Liver (tissue), 2 donors: Measurements from ENCODE around the gene KCNK2.

ENCODE experiments used
- FOXA1 ChIP-seq: IDR thresholded peaks from 2 replicates; pipeline ENCODE4 v1.6.1; 2016; ENCODE audit warnings: antibody characterized with exemption
- TF ChIP-seq, protein P1 (sequence below): fragments of 150-350 bp; IDR thresholded peaks from 2 replicates; pipeline ENCODE4 v1.5.1; 2017; ENCODE audit warnings: improper control_type of control experiment, low read depth, low read length; ENCODE audit not compliant: missing input control
- TF ChIP-seq, protein P2 (sequence below): IDR thresholded peaks from 2 replicates; pipeline ENCODE4 v1.6.1; 2016; ENCODE audit warnings: antibody characterized with exemption, mild to moderate bottlenecking
- donor health status: healthy.

DNA sequence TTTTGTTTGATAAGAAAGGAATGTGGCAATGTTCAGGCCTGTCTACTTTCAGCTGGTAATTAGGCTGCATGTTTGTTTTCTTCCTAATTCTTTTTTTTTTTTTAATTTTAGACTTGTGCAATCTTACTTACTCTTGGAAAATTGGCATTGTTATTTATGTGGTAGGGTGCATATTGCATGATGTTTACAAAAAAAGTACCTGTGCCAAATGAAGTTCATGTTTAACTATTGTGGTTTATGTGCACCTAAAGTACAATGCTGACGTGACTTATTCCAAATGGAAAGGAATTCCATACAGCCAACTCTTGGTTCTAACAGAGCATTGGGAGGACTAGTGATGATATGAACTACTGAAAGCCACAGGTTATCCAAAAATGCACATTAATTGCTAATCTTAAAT lies 51.0 kb downstream of the KCNK2 start:
- TF ChIP-seq, protein P1, sequence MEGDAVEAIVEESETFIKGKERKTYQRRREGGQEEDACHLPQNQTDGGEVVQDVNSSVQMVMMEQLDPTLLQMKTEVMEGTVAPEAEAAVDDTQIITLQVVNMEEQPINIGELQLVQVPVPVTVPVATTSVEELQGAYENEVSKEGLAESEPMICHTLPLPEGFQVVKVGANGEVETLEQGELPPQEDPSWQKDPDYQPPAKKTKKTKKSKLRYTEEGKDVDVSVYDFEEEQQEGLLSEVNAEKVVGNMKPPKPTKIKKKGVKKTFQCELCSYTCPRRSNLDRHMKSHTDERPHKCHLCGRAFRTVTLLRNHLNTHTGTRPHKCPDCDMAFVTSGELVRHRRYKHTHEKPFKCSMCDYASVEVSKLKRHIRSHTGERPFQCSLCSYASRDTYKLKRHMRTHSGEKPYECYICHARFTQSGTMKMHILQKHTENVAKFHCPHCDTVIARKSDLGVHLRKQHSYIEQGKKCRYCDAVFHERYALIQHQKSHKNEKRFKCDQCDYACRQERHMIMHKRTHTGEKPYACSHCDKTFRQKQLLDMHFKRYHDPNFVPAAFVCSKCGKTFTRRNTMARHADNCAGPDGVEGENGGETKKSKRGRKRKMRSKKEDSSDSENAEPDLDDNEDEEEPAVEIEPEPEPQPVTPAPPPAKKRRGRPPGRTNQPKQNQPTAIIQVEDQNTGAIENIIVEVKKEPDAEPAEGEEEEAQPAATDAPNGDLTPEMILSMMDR: no peak
- TF ChIP-seq, protein P2, sequence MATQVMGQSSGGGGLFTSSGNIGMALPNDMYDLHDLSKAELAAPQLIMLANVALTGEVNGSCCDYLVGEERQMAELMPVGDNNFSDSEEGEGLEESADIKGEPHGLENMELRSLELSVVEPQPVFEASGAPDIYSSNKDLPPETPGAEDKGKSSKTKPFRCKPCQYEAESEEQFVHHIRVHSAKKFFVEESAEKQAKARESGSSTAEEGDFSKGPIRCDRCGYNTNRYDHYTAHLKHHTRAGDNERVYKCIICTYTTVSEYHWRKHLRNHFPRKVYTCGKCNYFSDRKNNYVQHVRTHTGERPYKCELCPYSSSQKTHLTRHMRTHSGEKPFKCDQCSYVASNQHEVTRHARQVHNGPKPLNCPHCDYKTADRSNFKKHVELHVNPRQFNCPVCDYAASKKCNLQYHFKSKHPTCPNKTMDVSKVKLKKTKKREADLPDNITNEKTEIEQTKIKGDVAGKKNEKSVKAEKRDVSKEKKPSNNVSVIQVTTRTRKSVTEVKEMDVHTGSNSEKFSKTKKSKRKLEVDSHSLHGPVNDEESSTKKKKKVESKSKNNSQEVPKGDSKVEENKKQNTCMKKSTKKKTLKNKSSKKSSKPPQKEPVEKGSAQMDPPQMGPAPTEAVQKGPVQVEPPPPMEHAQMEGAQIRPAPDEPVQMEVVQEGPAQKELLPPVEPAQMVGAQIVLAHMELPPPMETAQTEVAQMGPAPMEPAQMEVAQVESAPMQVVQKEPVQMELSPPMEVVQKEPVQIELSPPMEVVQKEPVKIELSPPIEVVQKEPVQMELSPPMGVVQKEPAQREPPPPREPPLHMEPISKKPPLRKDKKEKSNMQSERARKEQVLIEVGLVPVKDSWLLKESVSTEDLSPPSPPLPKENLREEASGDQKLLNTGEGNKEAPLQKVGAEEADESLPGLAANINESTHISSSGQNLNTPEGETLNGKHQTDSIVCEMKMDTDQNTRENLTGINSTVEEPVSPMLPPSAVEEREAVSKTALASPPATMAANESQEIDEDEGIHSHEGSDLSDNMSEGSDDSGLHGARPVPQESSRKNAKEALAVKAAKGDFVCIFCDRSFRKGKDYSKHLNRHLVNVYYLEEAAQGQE: no peak
- TF ChIP-seq FOXA1: no peak
